NCI-H345 treated with DMSO at 0.1 percent for 48 hours (cell line): ENCODE measurements around the gene TMEM273.

Source experiments
- DNase-seq: peaks from one replicate; lab custom pipeline; 2025; ENCODE audit not compliant: unreplicated experiment; lab: John Stamatoyannopoulos, UW

TMEM273 gene

GRCh38 chr10:49117376-49118070 lies 70.7 kb downstream of the TMEM273 start:
- no peak for DNase-seq

DNA sequence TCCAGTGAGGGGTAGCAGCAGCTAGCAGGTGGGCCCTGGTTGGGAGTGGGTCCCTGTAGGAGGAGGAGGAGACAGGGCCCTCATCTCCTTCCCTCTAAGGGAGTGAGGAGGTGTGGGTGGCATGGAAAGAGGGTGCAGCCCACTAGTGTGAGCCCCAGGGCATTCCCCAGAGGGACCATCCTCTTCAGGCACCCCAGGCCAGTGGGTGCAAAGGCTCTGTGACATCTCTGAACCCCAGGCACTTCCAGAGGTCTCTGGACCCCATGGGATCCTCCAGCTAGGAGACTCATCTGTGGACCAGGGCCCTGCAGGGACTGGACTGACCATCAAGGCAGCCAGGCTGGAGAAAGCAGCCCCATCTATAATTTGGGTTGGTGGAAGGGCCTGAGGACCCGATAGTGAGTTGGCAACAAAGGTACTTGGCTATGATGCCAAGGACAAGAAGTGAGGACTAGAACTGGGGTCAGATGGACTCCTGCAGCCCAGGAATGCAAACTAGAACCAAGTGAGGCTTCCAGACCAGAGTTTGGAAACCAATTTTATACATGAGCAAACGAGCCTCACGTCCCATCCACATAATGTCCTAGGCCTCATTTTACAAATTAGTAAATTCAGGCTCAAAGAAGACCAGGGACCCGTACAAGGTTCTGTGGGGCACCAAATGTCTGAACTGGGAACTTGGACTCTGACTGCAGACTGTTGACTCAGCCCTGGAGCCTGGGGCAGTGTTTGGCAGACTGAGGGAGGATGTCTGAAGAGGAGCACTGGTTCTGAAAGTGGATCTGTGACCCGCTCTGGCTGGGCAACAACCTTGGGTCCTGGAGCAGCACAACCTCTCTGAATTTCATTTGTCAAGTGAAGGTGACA lies 71.4 kb downstream of the TMEM273 start:
- DNase-seq: no peak

DNA sequence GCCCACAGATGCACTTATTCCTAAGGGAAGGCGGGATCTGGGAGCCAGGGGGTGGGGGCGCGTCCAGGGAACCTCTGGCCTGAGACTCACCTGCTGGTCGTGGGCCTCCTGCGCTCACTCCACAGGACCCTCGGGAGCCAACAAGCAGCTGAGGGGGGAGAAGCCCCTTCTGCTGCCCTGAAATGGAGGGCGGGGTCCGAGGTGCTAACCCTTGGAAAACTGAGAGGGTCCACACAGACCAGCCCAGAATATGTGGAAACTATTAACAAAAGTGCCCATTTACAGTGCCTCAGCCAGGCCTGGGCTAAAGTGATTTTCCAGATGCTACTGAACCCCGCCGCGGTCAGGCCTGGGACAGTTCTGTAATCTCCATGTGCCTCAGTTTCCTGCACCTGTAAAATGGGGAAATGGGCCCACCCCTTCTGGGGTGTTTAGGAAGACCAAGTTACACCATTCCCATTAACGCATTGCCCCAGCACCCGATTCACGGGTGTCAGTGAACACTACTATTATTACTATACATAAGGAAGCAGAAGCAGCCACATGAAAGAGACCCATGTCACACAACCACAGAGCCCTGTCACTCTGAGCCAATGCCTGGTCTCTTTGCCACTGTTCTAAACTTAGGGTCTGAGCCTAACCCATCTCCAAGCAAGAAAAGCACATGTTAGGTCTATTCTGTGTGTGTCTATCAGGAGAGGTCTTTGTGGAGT lies 72.2 kb downstream of the TMEM273 start:
- no peak for DNase-seq

DNA sequence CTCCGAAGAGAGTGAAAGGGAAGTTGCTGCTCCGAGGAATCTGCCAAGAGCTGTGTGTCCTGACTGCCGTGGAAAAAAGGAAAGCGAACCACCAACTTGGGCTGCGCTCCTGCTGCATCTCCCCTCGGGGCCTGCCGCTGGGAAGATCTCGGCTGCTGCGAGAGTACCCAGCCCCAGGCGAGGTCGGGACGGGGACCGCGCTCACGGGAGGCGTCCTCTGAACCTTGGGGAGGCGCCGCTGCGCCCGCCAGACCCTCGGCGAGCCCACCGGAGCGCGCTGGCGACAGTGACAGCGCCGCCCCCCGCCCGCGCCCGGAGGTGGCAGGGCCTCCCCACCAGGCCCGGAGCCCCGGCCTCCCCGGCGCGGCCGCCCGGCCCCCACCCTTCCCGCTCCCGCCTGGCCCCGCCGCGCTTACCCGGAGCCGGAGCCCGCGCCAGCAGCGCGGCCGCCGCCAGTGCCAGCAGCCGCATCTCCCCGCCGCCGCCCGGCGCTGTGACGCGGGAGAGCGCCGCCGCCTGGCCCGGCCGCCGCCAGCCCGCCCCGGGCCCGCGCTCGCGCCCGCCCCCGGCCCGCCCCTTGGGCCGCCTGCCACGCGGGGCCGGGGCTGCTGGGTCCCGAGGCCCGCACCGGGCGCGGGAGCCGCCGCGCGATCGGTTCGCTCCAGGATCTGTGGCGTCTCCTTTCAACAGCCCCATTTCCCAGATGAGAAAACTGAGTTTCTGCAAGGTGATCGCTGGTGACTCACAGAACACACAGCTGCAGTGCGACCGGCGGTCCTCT lies 73.0 kb downstream of the TMEM273 start, which contains the start of gene VSTM4:
Gene VSTM4 (minus strand): TSS at position 508 of the 781 bp plus-strand sequence. CDS start 37 bp downstream, at position 471.
- DNase-seq: no peak

- DNase-seq: no peak
Observed at GRCh38 chr10:49114718-49115014, 73.5 kb downstream of the TMEM273 start.

DNA sequence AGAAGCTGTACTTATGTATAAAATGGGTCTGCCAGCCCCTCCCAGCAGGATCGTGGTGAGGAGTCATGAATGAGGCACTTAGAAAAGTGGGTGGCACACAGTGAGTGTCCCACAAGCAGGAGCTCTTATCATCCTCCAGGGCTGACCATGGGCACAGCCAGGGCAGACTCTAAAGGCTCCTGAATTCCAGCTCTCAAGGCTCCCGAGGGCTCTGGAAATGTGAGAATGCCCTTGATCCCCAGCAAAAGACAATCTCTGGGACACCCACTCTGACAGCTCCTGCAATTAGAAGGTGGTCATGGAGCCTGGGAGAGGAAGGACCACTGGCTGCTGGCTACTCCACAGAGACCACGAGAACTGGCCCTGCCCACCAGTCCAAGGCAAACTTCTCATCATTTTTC lies 74.5 kb downstream of the TMEM273 start:
- no peak for DNase-seq

GRCh38 chr10:49112851-49113250 lies 75.3 kb downstream of the TMEM273 start:
- no peak for DNase-seq

DNA sequence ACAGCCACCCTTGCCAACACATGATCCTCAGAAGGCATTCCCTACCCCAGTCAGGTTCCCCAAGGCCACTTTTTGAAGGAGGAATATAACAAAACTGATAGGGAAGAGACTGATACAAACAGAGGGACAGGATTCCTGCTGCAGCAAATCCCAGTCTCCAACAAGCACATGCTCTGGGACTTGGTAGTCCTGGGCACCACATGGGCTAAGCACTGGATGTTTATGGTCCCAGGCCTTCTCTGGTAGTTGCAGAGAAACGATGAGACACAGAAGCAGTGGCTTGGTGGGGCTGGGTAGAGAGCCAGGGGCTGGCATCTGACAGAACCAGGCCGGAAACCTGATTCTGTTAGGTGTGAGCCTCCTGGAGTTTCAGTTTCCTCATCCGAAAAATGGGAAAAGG lies 76.1 kb downstream of the TMEM273 start:
- no peak for DNase-seq

DNA sequence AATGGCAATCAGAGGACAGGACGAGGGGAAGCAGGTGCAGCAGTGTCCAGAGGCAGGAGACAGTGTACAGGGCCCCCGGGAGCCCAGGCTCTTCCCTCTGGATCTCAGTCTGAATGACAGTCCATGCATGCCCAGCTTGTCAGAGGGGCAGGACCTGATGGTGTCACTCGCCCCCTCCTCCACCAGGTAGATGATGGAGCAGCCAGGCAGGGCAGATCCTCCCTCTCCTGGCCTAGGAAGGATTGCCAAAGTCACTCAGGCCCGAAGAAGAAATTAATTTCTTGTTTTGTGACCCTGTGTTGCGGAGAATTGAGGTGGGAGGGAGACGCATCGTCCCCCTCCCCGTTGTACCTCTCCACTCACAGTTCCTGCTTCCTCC lies 76.9 kb downstream of the TMEM273 start:
- no peak for DNase-seq

DNA sequence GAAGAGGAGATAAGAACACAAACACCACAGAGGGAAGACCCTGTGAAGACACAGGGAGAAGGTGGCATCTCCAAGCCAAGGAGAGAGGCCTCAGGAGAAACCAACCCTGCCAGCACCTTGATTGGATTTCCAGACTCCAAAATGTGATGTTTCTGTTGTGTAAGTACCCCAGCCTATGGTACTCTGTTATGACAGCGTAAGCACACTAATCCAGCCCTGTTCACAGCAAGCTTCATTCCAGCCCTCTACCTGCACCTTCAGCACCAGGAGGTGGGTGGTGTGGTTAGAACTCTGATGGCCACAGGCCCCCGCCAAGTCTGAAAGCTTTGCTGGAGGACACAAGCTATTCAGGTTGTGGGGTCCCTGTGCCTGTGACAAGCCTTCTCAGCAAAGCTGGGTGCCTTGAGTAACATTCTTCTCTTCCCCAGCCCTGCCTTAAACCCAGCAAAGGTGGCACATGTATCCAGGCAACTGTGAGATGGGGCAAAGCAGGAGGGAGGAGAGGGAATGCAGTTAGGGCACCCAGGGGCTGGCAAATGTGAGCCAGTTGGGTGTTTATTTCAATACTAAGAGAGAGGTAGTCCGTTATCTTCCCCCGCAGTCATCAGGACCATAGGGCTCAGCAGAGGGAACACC lies 77.4 kb downstream of the TMEM273 start:
- no peak for DNase-seq

DNA sequence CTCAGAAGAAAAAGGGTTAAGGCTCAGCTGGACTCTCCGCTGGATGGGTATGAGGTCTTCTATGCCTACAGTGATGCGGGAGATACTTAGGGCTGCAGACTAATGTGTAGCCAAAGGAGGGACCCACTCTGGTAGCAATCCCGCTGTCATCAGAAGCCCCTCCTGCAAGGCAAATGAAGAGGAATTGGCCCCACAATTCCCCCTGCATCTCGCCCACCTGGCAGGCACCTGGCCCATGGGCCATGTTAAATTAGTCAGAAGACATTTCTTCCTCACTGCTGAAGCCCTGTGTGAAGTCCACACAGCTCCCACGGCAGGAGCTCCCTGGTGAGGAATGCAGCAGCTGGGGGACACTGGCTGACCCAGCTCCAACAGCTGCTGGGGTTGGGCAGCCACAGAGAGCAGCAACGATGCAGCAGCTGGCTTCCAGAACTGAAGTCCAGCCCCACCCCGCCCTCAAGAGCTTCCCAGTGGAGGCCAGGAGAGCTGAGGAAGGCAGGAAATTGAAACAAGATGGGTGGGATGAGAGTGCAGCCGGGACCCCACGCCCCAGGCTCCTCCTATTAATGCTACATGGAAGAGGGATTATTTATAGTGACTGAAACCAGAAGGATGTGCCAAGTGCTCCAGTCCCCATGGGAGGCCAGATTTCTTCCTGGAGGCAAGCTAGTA lies 78.4 kb downstream of the TMEM273 start:
- no peak for DNase-seq

GRCh38 chr10:49108656-49109055 lies 79.5 kb downstream of the TMEM273 start:
- DNase-seq: no peak

DNA sequence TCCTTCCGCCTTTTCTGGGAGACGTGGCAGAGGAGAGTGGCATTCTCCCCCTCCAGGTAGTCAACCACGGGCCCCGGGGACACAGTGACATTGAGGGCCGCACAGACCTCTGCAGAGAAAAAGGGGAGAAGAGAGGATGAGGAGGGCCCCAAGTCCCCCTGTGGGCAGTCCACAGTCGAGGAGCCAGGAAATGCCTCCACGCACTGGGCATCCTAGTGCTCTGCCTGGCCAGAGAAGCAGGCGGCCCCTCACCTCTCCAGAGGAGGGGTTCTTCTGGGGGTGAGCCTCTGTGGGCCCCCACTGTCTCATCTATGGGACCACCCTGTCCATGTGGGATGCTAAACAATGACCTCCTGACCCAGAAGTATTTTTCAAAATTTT lies 80.3 kb downstream of the TMEM273 start:
- DNase-seq: no peak

DNA sequence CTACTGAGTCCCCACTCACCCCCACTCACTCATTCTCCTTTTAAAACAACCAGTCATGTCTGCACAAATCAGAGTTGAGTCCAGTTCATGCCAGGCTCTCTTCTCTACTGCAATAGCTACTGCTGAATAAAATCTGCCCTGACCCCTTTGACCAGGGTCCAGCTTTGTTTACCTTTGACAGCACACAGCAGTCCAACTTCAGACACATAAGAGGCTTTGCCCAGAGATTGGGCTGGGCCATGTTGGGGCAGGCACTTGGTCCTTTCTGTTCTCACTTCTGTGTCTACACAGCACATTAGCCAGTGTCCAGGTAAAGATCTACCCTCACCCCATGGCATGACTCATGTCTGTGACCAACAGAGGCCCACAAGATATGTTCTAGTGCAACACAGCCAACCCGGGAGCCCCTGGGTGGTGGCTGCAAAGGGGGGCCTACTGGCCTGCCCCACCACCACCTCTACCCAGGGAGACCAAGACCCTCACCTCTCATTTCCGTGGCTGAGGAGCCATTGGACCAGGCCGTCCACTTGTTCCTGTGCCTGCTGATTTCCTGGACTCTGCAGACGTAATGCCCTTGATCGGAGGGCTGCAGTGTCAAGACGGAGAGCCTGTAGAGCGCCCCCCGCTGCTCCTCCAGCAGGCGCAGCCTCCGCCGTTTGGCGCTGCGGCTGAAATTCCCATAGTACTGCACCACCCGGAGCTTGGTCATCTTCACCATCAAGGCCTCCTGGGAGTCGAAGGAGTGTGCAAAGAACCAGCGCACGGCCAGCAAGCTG lies 80.9 kb downstream of the TMEM273 start:
- no peak for DNase-seq

- DNase-seq: no peak
Observed at GRCh38 chr10:49106451-49106850, 81.7 kb downstream of the TMEM273 start.

GRCh38 chr10:49105076-49105475 lies 83.1 kb downstream of the TMEM273 start:
- no peak for DNase-seq
